ENCODE data around the gene PDE10A. TPM values are rescaled to one million over a fixed set of nuclear protein-coding genes. Genes with fewer than 3 reads are reported as not detected.
"Not testable (repeated sequence)": the region's sequence is repeated elsewhere in the genome, so short reads cannot be mapped to it uniquely, and the experiment has no call there.

Gene PDE10A
- total RNA-seq, 1 experiment from 2014 or later: not detected

GRCh38 chr6:165514621-165515020, 148.4 kb downstream of the PDE10A start:
- Histone ChIP-seq H3K79me2 (ENCODE audit: low read length) (no peaks in the 10 kb centered on the region), H3K9me3 (ENCODE audit: low read length) (no peaks in the 10 kb centered on the region), H2AFZ (ENCODE audit: low read length) (no peak overlapping the region), H3K4me2 (ENCODE audit: low read depth, low read length, poor library complexity, severe bottlenecking) (no peak overlapping the region), H4K20me1 (ENCODE audit: insufficient read depth, low read depth, low read length) (no peaks in the 10 kb centered on the region), H3K4me3 (ENCODE audit: low read length) (no peak overlapping the region), H3K27ac (ENCODE audit: low read length) (no peak overlapping the region), H3K27me3 (ENCODE audit: low read length) (no peaks in the 10 kb centered on the region), H3K9ac (ENCODE audit: low read length) (no peak overlapping the region), H3K4me1 (ENCODE audit: low read length) (no peaks in the 10 kb centered on the region), H3K9me2 (replicated peaks; ENCODE audit: insufficient read depth, low read length) (no peaks in the 10 kb centered on the region), H3K36me3 (ENCODE audit: insufficient read depth, low read length) (no peaks in the 10 kb centered on the region)
- no peak for DNase-seq

GRCh38 chr6:165511807-165512206, 151.2 kb downstream of the PDE10A start:
- no peak for DNase-seq
- no peaks in the 10 kb centered on the region for H3K9me3 ChIP-seq (ENCODE audit: low read length)
- no peak overlapping the region for H2AFZ ChIP-seq (ENCODE audit: low read length)
- H3K9ac ChIP-seq (ENCODE audit: low read length): no peak overlapping the region
- no peak overlapping the region for H3K27ac ChIP-seq (ENCODE audit: low read length)
- no peaks in the 10 kb centered on the region for H4K20me1 ChIP-seq (ENCODE audit: insufficient read depth, low read depth, low read length)
- no peaks in the 10 kb centered on the region for H3K9me2 ChIP-seq (replicated peaks; ENCODE audit: insufficient read depth, low read length)
- no peaks in the 10 kb centered on the region for H3K36me3 ChIP-seq (ENCODE audit: insufficient read depth, low read length)
- H3K4me1 ChIP-seq (ENCODE audit: low read length): no peaks in the 10 kb centered on the region
- no peak overlapping the region for H3K4me3 ChIP-seq (ENCODE audit: low read length)
- H3K79me2 ChIP-seq (ENCODE audit: low read length): no peaks in the 10 kb centered on the region
- no peak overlapping the region for H3K4me2 ChIP-seq (ENCODE audit: low read depth, low read length, poor library complexity, severe bottlenecking)
- H3K27me3 ChIP-seq (ENCODE audit: low read length): no peaks in the 10 kb centered on the region

- Histone ChIP-seq H3K4me2 (ENCODE audit: low read depth, low read length, poor library complexity, severe bottlenecking) (no peak overlapping the region), H3K9me3 (ENCODE audit: low read length) (no peaks in the 10 kb centered on the region), H3K4me3 (ENCODE audit: low read length) (no peak overlapping the region), H4K20me1 (ENCODE audit: insufficient read depth, low read depth, low read length) (no peaks in the 10 kb centered on the region), H3K9ac (ENCODE audit: low read length) (no peak overlapping the region), H3K79me2 (ENCODE audit: low read length) (no peaks in the 10 kb centered on the region), H3K36me3 (ENCODE audit: insufficient read depth, low read length) (no peaks in the 10 kb centered on the region), H3K9me2 (replicated peaks; ENCODE audit: insufficient read depth, low read length) (no peaks in the 10 kb centered on the region), H3K27ac (ENCODE audit: low read length) (no peak overlapping the region), H3K27me3 (ENCODE audit: low read length) (no peaks in the 10 kb centered on the region), H3K4me1 (ENCODE audit: low read length) (no peaks in the 10 kb centered on the region), H2AFZ (ENCODE audit: low read length) (no peak overlapping the region)
- no peak for DNase-seq
Measured at GRCh38 chr6:165508321-165508869, 154.6 kb downstream of the PDE10A start.

GRCh38 chr6:165506657-165507056, 156.4 kb downstream of the PDE10A start:
- Histone ChIP-seq H3K9me2 (replicated peaks; ENCODE audit: insufficient read depth, low read length) (no peaks in the 10 kb centered on the region), H3K4me1 (ENCODE audit: low read length) (no peaks in the 10 kb centered on the region), H3K36me3 (ENCODE audit: insufficient read depth, low read length) (no peaks in the 10 kb centered on the region), H2AFZ (ENCODE audit: low read length) (no peak overlapping the region), H3K79me2 (ENCODE audit: low read length) (no peaks in the 10 kb centered on the region), H3K4me2 (ENCODE audit: low read depth, low read length, poor library complexity, severe bottlenecking) (no peak overlapping the region), H3K27ac (ENCODE audit: low read length) (no peak overlapping the region), H3K4me3 (ENCODE audit: low read length) (no peak overlapping the region), H3K9me3 (ENCODE audit: low read length) (no peaks in the 10 kb centered on the region), H3K9ac (ENCODE audit: low read length) (no peak overlapping the region), H3K27me3 (ENCODE audit: low read length) (no peaks in the 10 kb centered on the region), H4K20me1 (ENCODE audit: insufficient read depth, low read depth, low read length) (no peaks in the 10 kb centered on the region)
- DNase-seq: no peak

GRCh38 chr6:165500214-165500907, 162.7 kb downstream of the PDE10A start:
- not testable (repeated sequence) for DNase-seq; H3K9me3 ChIP-seq (ENCODE audit: low read length)

GRCh38 chr6:165497472-165497871, 165.6 kb downstream of the PDE10A start:
- no peak overlapping the region for H2AFZ ChIP-seq (ENCODE audit: low read length)
- H3K4me2 ChIP-seq (ENCODE audit: low read depth, low read length, poor library complexity, severe bottlenecking): no peak overlapping the region
- no peaks in the 10 kb centered on the region for H3K9me2 ChIP-seq (replicated peaks; ENCODE audit: insufficient read depth, low read length)
- H3K36me3 ChIP-seq (ENCODE audit: insufficient read depth, low read length): no peaks in the 10 kb centered on the region
- no peaks in the 10 kb centered on the region for H3K27me3 ChIP-seq (ENCODE audit: low read length)
- no peak for DNase-seq
- no peaks in the 10 kb centered on the region for H3K9me3 ChIP-seq (ENCODE audit: low read length)
- H3K4me3 ChIP-seq (ENCODE audit: low read length): no peak overlapping the region
- H3K27ac ChIP-seq (ENCODE audit: low read length): no peak overlapping the region
- no peaks in the 10 kb centered on the region for H3K79me2 ChIP-seq (ENCODE audit: low read length)
- H4K20me1 ChIP-seq (ENCODE audit: insufficient read depth, low read depth, low read length): no peaks in the 10 kb centered on the region
- no peak overlapping the region for H3K9ac ChIP-seq (ENCODE audit: low read length)
- peaks cover 14% of the 10 kb centered on the region for H3K4me1 ChIP-seq (ENCODE audit: low read length)

More at GRCh38 chr6:165500214-165500907, 162.7 kb downstream of the PDE10A start:
- not testable (repeated sequence) for H3K9ac ChIP-seq (ENCODE audit: low read length); H3K9me2 ChIP-seq (replicated peaks; ENCODE audit: insufficient read depth, low read length); H3K36me3 ChIP-seq (ENCODE audit: insufficient read depth, low read length); H3K79me2 ChIP-seq (ENCODE audit: low read length); H3K4me1 ChIP-seq (ENCODE audit: low read length); H4K20me1 ChIP-seq (ENCODE audit: insufficient read depth, low read depth, low read length); H3K4me3 ChIP-seq (ENCODE audit: low read length); H3K27ac ChIP-seq (ENCODE audit: low read length); H2AFZ ChIP-seq (ENCODE audit: low read length); H3K27me3 ChIP-seq (ENCODE audit: low read length); H3K4me2 ChIP-seq (ENCODE audit: low read depth, low read length, poor library complexity, severe bottlenecking)

- Histone ChIP-seq H3K36me3 (ENCODE audit: insufficient read depth, low read length) (no peaks in the 10 kb centered on the region), H4K20me1 (ENCODE audit: insufficient read depth, low read depth, low read length) (no peaks in the 10 kb centered on the region), H3K4me3 (ENCODE audit: low read length) (no peak overlapping the region), H2AFZ (ENCODE audit: low read length) (no peak overlapping the region), H3K27ac (ENCODE audit: low read length) (no peak overlapping the region), H3K4me1 (ENCODE audit: low read length) (no peaks in the 10 kb centered on the region), H3K79me2 (ENCODE audit: low read length) (no peaks in the 10 kb centered on the region), H3K9me2 (replicated peaks; ENCODE audit: insufficient read depth, low read length) (no peaks in the 10 kb centered on the region), H3K9ac (ENCODE audit: low read length) (no peak overlapping the region), H3K4me2 (ENCODE audit: low read depth, low read length, poor library complexity, severe bottlenecking) (no peak overlapping the region), H3K9me3 (ENCODE audit: low read length) (no peaks in the 10 kb centered on the region), H3K27me3 (ENCODE audit: low read length) (no peaks in the 10 kb centered on the region)
- DNase-seq: no peak
Measured at GRCh38 chr6:165488624-165489295, 174.3 kb downstream of the PDE10A start.

GRCh38 chr6:165487950-165488349, 175.1 kb downstream of the PDE10A start:
- no peak for DNase-seq
- Histone ChIP-seq H3K27ac (ENCODE audit: low read length) (no peak overlapping the region), H3K9me2 (replicated peaks; ENCODE audit: insufficient read depth, low read length) (no peaks in the 10 kb centered on the region), H4K20me1 (ENCODE audit: insufficient read depth, low read depth, low read length) (no peaks in the 10 kb centered on the region), H3K4me2 (ENCODE audit: low read depth, low read length, poor library complexity, severe bottlenecking) (no peak overlapping the region), H3K4me3 (ENCODE audit: low read length) (no peak overlapping the region), H3K9me3 (ENCODE audit: low read length) (no peaks in the 10 kb centered on the region), H3K9ac (ENCODE audit: low read length) (no peak overlapping the region), H2AFZ (ENCODE audit: low read length) (no peak overlapping the region), H3K4me1 (ENCODE audit: low read length) (no peaks in the 10 kb centered on the region), H3K27me3 (ENCODE audit: low read length) (no peaks in the 10 kb centered on the region), H3K79me2 (ENCODE audit: low read length) (no peaks in the 10 kb centered on the region), H3K36me3 (ENCODE audit: insufficient read depth, low read length) (no peaks in the 10 kb centered on the region)
